ENCODE measurements around the gene KDSR.

The KDSR gene

DNA sequence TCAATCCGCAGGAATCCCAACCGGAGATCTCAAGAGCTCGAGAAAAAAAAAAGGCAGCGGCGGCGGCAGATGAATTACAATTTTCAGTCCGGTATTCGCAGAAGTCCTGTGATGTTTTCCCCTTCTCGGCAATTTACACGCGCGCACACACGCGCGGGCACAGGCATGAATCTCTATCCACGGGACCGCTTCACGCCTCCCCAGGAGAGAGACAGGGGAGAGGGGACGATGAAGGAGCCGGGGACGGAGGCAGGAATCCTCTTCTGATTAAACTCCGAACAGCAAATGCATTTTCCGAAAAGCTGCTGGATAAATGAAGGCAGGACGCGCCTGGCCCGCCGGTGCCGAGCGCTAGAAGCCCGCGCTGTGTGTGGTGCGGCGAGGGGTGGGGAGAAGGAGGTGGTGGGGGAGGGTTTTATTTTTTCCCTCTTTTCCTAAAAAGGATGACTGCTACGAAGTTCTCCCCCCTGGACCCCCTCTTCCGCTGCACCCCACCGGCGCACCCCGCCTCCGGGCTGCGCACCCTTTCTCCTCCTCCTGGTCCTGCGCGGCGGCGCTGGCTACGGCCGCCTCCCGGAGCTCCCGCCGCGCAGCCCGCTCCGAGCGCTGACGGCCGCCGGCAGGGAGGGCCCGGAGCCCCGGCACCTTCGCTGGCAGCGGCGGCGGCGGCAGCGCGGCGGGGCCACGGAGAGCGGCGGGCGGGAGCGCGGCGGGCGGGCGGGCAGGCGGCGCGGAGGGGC, 47.5 kb downstream of the KDSR start, which contains the start of gene BCL2:
Gene BCL2 (minus strand): TSS at position 387 of the 740 bp plus-strand sequence.
- DNase-seq = no peak

DNA sequence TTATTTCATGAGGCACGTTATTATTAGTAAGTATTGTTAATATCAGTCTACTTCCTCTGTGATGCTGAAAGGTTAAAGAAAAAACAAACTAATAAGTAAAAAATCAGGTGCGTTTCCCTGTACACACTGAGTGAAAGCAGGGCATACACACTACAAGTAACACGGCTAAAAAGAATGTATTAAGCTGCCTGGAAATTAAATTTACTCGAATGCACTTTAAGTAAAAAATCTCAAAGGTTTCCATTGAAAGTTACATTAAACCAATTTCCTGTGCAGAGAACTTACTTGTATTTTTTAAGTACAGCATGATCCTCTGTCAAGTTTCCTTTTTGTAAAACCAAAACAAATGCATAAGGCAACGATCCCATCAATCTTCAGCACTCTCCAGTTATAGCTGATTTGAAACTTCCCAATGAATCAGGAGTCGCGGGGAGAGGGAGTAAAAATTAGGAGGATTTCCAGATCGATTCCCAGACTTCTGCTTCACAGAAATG, 48.1 kb downstream of the KDSR start:
- no peak for DNase-seq

DNA sequence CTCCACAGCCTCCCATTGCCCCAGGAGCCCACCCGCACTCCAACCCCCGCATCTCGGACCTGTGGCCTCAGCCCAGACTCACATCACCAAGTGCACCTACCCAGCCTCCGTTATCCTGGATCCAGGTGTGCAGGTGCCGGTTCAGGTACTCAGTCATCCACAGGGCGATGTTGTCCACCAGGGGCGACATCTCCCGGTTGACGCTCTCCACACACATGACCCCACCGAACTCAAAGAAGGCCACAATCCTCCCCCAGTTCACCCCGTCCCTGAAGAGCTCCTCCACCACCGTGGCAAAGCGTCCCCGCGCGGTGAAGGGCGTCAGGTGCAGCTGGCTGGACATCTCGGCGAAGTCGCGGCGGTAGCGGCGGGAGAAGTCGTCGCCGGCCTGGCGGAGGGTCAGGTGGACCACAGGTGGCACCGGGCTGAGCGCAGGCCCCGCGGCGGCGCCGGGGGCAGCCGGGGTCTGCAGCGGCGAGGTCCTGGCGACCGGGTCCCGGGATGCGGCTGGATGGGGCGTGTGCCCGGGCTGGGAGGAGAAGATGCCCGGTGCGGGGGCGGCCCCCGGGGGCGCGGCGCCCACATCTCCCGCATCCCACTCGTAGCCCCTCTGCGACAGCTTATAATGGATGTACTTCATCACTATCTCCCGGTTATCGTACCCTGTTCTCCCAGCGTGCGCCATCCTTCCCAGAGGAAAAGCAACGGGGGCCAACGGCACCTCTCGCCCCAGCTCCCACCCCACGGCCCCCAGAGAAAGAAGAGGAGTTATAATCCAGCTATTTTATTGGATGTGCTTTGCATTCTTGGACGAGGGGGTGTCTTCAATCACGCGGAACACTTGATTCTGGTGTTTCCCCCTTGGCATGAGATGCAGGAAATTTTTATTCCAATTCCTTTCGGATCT, 48.8 kb downstream of the KDSR start:
- DNase-seq = peak; percentile 71

DNA sequence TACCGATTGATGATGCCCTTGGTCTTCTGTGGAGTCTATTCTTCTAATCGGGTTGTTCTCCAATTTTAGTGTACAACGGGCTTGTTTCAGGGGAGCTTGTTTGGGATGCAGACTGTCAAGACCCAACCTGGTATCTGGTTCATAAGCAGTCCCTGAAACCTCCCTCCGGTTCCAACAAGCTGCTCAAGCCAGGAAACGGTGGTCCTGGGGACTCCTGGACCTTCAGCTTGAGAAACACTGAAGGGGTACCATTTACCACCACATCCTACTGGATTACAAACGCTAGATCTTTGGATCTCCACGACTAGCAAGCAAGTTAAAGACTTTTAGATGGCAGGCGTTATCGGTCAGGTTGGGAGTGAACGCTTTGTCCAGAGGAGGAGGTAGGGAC, 49.5 kb downstream of the KDSR start:
- DNase-seq = no peak

DNA sequence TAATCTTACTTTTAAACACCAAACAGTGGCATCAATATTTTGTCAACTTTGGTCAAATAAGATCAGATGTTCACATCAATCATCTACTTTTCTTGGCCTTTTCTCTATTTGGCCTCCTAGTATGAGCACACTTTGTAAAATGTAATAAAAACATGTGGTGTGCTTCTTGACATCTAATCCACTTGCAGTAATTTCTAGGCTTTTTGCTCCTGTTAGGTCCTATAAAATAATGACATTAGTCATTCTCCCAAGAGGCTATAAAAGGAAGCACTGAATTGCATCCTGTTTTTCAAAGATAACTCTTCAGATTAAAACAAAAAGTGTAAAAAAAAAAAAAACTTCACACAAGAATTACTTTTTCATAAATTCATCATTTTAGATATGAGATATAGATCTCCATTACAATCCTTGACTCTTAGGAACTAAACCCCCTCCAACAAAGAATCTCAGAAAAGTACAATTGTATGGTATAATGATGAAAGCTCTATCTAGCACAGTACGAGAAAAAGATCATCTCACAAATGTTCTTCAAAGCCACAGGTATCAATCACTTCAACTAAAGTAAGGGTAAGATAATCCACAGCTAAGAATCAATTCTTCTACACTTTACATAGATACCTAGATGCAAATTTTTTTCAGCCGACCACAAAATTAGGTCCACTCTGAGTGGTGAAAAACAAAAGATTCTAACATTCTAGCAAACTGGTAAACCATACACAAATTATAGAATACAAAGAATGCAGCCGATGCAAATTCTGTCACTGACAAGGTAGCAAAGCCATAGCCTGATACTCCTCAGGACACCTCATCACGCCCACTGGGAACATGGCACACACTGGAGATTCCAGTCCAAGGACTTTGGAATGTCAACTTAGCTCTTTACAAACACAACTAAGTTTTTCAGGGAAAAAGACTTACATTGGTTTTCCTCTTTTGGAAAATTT, 50.1 kb downstream of the KDSR start:
- no peak for DNase-seq

DNA sequence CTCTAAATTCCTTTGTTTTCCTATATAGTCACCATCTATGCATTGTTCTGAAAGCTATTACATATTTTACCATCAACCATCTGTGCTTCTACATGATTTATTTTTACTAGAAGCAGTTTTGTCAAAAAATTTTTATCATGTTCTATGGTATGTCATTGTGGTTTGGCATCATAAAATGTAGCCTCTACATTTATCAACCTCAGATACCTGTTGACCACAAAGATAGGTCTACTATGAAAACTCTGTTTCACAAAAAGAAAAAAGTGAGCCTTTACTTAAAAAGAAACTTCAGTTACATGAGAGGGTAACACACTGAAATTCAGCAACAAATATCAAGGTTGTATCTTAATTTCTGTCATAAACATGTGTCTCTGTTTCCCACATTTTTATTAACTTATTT, 51.1 kb downstream of the KDSR start:
- no peak for DNase-seq

DNA sequence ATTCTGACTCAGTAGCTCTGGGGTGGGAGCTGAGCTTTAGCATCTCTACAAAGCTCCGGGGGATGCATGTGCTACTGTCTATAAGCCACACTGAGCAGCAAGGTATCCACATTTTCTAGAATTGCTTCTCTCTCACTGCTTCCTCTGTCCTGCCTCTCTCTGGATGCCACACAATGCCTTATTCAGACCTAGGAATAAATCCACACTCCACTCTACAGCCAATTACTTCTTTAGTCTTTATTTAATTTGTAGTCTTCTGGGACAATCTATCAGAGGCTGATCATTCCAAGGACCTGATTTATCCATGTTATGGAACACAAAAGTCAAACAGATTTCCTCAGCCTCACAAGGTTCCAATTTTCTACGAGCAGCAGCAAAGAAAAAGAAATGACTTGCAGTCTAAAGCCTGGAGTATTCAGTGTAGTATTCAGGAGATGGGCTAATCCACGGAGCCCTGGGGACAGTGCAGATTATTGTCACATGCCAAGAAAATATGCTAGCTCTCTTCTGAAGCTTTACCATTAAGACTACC, 51.8 kb downstream of the KDSR start:
- no peak for DNase-seq

DNA sequence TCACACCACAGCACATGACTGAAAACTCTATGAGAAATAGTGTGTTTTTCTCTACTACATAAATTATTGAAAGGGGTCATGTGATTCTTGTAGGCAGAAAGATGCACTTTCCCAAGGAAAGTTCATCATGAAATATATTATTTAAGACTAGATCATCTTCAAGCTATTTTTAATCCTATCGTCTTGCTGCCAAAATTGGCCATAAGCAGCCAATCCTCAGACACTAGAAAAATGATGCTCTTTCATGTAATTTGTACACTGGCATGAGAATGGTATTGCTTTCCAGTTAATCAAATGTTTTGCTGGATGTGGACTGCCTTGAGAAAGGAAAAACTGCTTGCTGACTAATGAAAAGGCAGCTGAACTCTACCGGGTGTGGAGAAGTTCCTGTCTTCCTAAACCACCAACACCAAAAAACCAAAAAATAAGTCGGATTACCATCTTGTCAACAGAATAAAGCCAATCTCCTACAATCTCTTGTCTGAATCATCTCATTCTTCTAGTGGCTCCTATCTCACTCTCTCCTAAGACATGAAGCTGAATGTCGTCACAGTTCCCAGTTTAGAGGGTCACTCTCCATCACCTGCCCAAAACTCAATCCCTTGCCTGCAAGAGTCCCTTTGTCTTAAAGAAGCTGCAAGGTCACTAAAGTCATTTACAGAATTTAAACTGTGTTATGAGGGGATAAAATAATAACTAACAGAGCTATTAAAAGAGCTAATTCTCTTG, 52.8 kb downstream of the KDSR start:
- DNase-seq = no peak

DNA sequence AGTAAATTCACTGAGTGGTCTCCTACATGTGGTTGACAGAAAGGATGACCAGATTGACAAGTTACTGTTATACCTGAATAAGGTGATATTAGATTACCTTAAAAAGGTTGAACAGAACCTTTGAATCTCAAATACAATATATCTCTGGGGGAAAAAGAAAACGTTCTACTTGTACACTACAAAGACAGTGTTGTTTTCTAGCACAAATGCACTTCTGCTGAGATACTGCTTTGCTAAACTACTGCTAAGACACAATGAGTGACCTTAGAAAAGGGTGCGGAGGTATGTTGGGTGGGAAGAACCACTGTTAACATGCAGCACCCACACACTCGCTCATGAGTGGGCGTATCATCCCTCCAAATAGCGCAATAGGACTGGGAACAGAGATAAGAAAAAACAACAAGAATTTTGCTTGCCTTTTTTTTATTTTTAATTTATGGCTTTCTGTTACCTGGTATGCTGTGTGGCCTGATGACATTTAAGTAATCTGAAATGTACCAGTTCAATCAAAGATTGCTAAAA, 53.5 kb downstream of the KDSR start:
- DNase-seq = no peak

DNA sequence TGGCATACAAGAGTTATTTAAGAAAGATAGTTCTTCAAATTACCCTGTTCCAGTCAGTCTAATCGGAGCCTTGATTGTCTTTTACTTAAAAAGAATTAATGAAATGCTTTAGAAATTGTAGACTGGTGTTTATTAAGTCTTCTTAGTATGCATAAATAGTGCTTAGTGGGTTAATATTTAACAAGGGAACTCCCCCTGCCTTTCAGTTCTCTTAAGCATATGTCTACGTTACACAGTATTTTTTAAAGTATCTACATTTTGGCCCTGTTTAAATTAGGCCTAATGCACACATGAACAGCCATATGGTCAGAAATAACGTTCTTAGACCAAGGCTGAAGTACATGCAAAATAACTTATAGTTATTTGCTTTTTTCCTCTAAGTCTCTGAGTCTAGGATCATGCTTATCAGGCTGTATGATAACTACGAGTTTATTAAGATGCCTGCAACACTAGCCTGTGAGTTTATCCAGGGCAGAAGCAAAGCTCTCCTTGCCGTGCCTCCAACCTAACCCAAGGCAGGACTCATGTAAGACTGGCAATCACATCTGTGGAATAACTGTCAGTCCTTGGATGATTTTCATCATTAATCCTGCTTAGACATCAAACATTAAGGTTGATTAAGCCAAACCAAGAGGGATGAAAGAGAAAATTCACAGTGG, 54.1 kb downstream of the KDSR start:
- no peak for DNase-seq

DNA sequence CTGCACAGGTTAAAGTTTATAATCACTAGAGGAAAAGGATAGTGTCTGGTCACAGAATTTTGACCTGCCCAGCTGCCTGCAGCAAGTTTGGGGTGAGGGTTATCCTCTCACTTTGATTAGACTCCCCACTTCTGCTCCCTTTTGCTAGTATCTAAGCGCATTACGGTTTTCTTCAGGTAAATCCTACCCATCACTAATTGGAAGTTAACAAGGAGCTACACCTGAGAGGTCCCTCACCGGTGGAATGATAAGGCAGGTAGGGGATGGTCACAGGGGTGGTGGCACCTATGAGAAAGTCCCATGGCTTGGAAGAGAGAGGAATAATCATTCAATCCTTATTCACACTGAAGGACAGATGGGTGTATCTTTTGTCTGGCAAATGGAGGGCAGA, 55.0 kb downstream of the KDSR start:
- no peak for DNase-seq

DNA sequence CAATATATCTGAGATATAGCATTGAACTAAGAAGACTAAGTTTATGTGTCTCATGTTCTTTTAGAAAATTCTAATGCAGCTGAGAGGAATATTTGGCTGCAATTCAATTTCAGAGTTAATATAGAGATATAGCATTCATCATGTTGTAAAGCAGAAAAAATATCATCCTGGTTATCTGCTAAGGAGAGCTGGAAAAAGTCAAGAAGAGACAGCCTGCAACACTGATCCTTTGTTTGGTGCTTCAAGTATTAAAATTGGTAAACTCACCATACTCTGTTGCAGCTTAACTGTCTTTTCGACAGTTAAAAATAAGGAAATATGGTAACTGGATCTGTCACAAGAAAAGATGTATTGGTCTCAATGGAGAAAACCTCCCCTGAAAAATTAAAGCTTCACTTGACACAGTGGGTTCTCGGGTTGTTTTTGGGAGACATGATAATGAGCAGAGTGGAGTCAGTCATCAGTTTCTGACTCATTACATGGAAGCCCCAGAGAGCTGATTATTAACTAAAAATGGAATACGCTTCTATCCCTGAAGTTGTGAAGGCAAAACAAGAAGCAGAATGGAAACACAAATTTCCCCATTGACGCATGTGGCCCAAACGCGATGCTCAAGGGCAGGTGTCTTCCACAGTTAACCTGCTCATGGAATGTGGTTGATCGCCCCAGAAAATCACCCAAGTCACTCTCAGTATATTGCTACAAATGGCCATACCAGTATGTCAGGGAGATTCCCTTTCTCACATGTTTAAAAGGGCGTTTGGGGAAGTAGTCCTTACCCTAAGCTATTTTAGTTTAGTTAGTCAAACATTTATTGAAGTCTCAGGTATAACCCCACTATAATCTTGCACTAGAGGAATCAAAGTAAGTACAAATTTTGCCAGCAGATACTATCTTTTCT, 55.6 kb downstream of the KDSR start:
- DNase-seq = no peak

DNA sequence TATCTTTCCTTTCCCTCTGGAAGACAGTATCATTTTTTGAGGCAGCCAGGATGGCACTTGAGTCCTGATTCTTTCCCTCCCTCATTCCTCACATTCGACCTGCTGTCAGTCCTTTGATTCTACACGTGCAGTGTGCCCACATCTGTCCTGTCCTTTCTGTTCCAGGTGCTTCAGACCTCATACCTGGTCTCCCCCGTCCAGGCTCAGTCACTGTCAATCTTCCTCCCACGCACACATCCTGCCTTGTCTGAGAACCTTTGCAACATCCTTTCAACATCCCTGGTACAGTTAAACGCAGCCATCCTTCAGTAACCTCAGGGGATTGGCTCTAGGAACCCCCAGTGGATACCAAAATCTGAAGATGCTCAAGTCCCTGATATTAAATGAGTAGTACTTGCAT, 57.6 kb downstream of the KDSR start:
- DNase-seq = no peak

DNA sequence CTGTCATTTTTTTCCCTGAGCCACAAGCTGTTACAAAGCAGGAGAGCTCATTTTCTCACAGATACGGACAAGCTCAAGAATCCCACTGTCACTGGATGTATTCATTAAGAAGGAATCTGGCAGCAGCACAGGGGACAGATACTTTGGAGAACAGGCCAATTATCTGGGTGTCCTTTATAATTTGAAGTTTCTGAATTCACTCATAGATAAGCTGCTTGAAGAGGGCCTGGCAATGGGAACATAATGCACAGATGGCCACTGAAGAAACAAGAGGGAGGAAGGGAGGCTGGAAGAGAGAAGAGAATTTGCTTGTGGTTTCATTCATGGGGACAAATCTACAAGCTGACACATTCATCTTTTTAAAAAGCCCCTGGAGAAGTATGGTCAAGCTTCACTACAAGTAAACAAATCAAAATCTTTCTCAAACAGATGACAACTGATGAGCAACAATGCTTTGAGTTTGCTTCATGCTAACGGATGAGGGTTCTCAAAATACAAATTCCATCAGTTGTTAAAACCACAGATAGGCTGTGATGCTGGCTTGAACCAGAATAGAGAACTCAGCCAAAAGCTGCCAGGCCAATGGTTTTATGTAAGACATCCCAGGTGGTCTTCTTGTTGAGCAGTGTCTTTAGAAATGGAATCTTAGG, 59.3 kb downstream of the KDSR start:
- DNase-seq = no peak

DNA sequence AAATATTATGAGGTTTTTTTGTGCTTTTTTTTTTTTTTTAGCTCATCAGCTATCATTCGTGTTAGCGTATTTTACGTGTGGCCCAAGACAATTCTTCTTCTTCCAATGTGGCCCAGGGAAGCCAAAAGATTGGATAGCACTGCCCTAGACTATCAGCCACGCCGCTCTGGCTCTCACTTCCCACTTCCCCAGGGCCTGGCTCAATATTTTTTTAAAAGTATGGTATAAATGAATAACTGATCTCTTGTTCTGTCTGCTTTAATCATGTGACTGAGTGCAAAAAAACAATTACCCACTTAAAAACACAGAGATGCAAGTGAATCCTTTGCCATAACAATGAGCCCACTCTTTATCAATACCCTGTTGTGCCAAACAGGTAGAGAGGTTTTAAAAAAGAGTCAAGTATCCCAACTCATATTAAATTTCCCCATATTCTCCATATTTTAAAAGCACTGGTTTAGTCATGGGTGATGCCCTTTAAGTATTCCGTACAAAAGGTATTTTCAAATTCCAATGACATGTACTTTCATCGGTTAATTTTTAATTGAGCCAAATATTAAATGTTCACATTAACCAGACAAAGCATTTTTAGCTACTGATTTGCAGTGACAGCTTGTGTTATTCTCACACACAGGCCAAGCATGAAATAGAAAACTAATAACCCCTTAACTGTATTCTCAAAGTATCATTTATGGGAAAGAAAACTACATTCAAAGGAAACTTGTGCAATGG, 60.0 kb downstream of the KDSR start:
- DNase-seq = no peak

DNA sequence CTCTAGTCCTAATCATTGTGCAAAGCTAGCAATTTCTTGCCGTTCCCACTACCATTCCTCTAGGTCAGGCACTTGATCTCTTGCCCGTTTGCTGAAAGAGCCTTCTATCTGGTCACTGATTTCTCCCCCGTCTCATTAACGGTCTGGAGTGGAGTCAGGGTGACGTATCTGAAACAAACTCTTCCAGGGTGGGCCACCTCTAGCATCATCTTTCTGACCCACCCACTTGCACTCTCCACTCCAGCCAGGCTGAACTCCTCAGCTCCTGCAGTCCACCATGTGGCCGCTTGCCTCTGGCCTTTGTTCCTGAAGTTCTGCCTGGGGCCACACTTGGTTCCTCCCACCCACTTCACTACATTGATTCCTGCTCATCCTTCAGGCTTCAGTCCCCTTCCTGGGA, 60.8 kb downstream of the KDSR start:
- no peak for DNase-seq

DNA sequence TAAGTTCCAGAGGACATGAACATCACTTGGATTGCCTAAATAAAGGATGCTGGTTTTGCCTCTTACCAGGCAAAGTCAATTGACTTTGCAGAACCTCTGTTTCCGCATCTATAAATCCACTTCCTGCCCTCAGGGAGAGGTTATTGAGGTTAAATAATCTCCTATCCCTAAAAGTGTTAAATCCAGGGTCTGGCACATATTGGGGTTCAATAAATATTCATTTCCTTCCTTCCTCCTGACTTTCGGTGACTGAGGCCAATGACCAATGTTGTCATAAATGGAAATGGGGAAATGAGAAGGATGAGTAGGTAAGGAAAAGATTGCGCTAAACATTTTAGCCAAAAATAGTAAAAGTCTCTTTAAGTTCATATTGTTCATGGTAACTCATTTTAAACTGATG, 63.5 kb downstream of the KDSR start:
- no peak for DNase-seq

DNA sequence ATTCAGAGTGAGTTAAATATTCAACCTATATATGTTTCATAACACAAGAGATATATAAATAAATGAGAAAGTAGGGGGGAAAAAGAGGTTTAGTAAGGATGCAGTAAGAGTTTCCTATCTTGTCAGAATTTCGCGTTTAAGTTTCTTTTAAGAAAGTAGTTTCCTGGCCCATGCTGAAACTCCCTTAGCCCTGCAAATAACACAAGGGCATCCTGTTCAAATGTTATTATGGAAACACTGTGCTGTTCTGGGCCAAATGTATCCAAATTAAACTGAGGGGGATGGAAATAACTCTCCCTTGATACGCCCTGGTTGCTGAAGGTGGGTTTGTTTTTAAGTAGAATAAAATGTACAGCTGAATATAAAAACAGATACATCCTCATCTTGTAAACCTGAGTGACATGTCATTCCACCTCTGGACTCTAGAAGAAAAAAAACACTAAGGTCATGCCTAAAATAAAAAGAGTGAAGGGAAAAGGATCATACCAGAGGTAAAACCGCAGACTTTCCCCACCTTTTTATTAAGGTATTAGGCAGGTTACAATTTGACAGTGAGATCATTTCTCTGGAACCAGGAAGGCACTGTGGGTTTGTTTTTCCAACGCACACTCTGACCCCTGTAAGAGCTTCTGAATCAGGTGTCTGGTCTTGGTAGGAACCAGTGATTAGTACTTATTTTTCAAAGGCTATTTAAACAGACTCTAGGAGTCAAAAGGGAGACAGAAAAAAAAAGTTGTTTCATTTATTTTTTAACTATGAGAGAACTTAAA, 64.2 kb downstream of the KDSR start:
- no peak for DNase-seq
